ENCODE measurements around the gene PJA2.
"Not testable (repeated sequence)": the region's sequence is repeated elsewhere in the genome, so short reads cannot be mapped to it uniquely, and the experiment has no call there.

Gene PJA2

GRCh38 chr5:109307456-109307855 lies 102.3 kb downstream of the PJA2 start:
- no peak for DNase-seq

DNA sequence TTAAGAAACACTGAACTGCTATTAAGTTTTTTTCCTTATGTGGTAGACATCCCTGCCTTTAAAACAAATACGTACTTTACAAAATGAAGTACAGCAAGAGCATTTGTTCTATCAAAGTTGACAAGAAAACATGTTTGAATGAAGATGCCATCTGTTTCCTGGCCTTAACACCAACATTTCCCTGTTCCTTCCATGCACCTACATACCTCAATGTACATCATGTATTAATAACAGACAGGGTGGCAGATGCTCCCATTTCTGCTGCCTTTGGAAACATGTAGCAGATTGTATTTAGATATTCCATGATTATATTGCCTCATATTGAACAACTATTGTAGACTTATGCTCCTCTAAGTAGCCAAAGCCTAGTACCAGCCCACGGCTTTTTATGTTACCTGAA lies 104.4 kb downstream of the PJA2 start:
- DNase-seq: no peak

DNA sequence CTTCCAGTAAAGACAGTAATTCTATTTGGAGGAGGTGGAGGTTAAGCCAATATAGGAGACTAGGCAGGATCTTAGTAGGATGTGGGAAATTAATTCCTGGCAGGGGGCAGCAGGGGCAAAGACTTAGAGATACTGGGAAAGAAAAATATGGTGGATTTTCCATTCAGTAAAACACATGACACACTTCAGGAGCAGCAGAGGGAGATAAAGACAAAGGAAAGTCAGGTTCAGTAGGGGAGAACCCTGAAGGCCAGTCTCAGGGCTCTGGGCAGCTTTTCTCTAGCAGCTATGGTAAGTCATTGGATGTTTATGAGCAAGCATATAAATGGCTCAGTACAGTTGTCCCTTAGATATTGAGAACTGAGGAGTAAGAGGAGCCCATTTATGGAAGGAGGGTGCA lies 105.5 kb downstream of the PJA2 start:
- no peak for DNase-seq

DNA sequence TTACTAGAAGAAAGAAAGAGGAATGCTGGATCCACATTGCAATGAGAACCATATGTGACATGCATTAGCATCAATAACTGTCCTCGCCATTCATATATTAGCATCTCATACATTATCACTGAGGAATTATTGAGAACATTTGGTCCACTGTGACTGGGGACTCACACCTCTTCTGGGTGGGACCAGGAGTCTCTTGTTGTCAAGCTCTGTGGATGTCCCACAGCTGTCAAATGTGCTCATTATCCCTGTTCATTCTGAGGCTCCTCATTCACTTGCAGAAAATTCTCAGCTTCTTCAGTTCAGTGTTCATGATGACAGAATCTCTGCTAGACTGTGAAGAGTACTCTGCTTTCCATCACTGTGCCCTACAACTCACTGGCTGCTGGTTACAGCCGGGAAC lies 109.4 kb downstream of the PJA2 start:
- no peak for DNase-seq

DNA sequence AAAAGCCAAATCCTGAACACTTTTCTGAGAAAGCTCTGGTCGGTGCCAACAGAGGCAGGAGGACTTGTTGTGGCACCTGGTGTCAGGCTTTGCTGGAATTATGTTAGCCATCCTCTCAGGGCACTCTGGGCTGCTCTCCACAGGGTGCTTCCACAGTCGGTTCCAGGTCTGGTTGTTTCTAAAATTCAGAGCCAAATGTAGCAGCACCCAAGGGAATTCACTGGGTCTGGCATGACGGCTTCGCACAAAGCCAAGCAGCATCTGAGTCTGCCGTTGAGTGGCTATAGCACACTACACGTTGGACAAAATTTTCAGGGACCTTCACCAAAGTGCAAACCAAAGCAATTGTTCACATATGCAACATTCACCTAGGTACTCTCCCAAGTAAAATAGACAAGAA lies 110.2 kb downstream of the PJA2 start:
- DNase-seq: peak; percentile 24

DNA sequence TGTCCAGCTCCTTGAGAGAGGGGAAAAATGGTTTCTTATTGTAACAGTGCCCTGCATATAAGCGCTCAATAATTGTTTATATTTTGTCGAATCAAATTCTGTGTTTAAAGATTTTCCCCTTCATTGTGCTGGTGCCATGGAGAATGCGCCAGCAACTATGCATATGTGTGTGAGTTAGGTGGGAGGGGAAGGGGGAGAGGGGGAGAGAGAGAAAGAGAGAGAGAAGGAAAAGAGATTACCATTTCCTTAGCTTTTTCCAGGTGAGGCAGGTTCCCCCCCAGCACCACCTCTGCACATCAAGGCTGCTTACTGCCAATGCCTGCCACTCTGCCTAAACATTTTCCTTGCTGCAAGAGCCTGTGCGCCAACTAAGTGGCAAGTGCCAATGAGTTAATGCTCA lies 111.0 kb downstream of the PJA2 start:
- no peak for DNase-seq

GRCh38 chr5:109297900-109298299 lies 111.9 kb downstream of the PJA2 start:
- DNase-seq: no peak

- DNase-seq: no peak
Measured at GRCh38 chr5:109291090-109291489, 118.7 kb downstream of the PJA2 start.

GRCh38 chr5:109290231-109290630 lies 119.5 kb downstream of the PJA2 start:
- no peak for DNase-seq

- DNase-seq: not testable (repeated sequence)
Measured at GRCh38 chr5:109286628-109287027, 123.1 kb downstream of the PJA2 start.
